ENCODE data around the gene TPTE. TPM values are rescaled to one million over a fixed set of nuclear protein-coding genes. Genes with fewer than 3 reads are reported as not detected.
"Not testable (repeated sequence)": the region's sequence is repeated elsewhere in the genome, so short reads cannot be mapped to it uniquely, and the experiment has no call there.

The TPTE gene
- total RNA-seq, 1 experiment from 2014 or later: not detected

DNA sequence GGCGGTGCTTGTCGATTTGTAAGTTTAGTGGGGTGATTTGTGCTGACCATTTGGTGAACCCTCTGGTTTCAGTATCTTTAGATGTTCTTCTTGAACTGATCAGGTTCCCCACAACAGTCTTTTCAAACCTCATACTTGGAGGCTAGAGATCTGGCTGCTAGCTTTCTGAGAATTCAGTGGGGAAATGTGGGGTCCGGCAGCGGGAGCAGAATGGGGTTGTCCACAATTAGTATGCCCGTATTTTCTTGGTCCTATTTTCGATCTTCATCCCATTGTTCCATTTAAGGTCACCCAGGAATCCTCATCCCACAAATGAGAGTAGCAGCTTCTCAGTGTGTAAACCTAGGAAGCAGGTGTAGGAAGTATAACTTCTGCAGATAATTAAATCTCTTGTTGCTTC lies 10.3 kb upstream of the TPTE start:
- no TSS peak for BruUV-seq (replicated peaks)
- Histone ChIP-seq H3K36me3 (ENCODE audit: control insufficient read depth, insufficient read depth, low read length) (no peaks in the 10 kb centered on the region), H3K4me1 (no peaks in the 10 kb centered on the region), H3K9me3 (no peaks in the 10 kb centered on the region), H3K4me3 (ENCODE audit: low read depth, low read length) (no peak overlapping the region), H3K27me3 (replicated peaks; ENCODE audit: control insufficient read depth, insufficient read depth, low read length) (no peaks in the 10 kb centered on the region)
- TF ChIP-seq, protein P1, sequence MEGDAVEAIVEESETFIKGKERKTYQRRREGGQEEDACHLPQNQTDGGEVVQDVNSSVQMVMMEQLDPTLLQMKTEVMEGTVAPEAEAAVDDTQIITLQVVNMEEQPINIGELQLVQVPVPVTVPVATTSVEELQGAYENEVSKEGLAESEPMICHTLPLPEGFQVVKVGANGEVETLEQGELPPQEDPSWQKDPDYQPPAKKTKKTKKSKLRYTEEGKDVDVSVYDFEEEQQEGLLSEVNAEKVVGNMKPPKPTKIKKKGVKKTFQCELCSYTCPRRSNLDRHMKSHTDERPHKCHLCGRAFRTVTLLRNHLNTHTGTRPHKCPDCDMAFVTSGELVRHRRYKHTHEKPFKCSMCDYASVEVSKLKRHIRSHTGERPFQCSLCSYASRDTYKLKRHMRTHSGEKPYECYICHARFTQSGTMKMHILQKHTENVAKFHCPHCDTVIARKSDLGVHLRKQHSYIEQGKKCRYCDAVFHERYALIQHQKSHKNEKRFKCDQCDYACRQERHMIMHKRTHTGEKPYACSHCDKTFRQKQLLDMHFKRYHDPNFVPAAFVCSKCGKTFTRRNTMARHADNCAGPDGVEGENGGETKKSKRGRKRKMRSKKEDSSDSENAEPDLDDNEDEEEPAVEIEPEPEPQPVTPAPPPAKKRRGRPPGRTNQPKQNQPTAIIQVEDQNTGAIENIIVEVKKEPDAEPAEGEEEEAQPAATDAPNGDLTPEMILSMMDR (IDR thresholded peaks at IDR 0.05; ENCODE audit: insufficient read depth in 1 of 2, low read depth in 1 of 2, low read length in 1 of 2, severe bottlenecking in 1 of 2, unreplicated experiment in 1 of 2): no peak
- H3K4me1 Mint-ChIP-seq (ENCODE audit: low read depth, unreplicated experiment): no peaks in the 10 kb centered on the region
- H3K27ac Mint-ChIP-seq (ENCODE audit: unreplicated experiment): no peak overlapping the region
- no peak for DNase-seq
- no peak overlapping the region for H3K4me3 Mint-ChIP-seq (ENCODE audit: unreplicated experiment)
- no peaks in the 10 kb centered on the region for H3K27me3 Mint-ChIP-seq (ENCODE audit: insufficient read depth, unreplicated experiment)
- ChIA-PET CTCF (no interaction called here), POLR2A (no interaction called here)
- H3K36me3 Mint-ChIP-seq (ENCODE audit: insufficient read depth, unreplicated experiment): no peaks in the 10 kb centered on the region
- intact Hi-C loops (cut with micrococcal nuclease; ENCODE audit: unreplicated experiment): no loop called here
- peaks cover 11% of the 10 kb centered on the region for H3K9me3 Mint-ChIP-seq (ENCODE audit: unreplicated experiment)

DNA sequence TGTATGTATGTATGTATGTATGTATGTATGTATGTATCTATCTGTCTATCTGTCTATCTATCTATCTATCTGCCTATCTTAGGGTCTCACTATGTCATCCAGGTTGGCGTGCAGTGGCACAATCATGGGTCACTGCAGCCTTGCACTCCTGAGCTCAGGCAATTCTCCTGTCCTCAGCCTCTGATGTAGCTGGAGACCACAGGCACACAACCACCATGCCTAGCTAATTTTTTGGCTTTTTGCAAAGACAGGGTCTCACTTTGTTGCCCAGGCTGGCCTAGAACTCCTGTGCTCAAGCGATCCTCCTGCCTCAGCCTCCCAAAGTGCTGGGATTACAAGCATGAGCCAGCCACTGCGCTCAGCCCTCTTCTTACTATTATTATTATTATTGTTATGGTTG lies 4.5 kb upstream of the TPTE start:
- H3K27me3 Mint-ChIP-seq (ENCODE audit: insufficient read depth, unreplicated experiment); H3K4me3 ChIP-seq (ENCODE audit: low read depth, low read length); H3K36me3 ChIP-seq (ENCODE audit: control insufficient read depth, insufficient read depth, low read length); BruUV-seq (replicated peaks); CTCF ChIA-PET; POLR2A ChIA-PET; H3K4me1 ChIP-seq; H3K27me3 ChIP-seq (replicated peaks; ENCODE audit: control insufficient read depth, insufficient read depth, low read length); DNase-seq; H3K9me3 ChIP-seq; H3K27ac Mint-ChIP-seq (ENCODE audit: unreplicated experiment); intact Hi-C loops (cut with micrococcal nuclease; ENCODE audit: unreplicated experiment); H3K36me3 Mint-ChIP-seq (ENCODE audit: insufficient read depth, unreplicated experiment); H3K4me3 Mint-ChIP-seq (ENCODE audit: unreplicated experiment); H3K4me1 Mint-ChIP-seq (ENCODE audit: low read depth, unreplicated experiment): not testable (repeated sequence)
- H3K9me3 Mint-ChIP-seq (ENCODE audit: unreplicated experiment): peaks cover 34% of the 10 kb centered on the region

DNA sequence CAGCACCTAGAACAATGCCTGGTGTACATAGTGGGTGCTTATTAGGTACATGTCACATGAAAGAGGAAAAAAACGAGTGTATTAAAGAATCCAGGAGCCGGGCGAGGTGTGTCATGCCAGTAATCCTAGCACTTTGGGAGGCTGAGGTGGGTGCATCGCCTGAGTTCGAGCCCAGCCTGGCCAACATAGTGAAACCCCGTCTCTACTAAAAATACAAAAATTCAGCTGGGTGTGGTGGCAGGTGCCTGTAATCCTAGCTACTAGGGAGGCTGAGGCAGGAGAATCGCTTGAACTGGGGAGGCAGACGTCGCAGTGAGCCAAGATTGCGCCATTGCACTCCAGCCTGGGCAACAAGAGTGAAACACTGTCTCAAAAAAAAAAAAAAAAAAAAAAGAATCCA lies 3.5 kb upstream of the TPTE start:
- H3K27me3 Mint-ChIP-seq (ENCODE audit: insufficient read depth, unreplicated experiment); CTCF ChIA-PET: not testable (repeated sequence)

DNA sequence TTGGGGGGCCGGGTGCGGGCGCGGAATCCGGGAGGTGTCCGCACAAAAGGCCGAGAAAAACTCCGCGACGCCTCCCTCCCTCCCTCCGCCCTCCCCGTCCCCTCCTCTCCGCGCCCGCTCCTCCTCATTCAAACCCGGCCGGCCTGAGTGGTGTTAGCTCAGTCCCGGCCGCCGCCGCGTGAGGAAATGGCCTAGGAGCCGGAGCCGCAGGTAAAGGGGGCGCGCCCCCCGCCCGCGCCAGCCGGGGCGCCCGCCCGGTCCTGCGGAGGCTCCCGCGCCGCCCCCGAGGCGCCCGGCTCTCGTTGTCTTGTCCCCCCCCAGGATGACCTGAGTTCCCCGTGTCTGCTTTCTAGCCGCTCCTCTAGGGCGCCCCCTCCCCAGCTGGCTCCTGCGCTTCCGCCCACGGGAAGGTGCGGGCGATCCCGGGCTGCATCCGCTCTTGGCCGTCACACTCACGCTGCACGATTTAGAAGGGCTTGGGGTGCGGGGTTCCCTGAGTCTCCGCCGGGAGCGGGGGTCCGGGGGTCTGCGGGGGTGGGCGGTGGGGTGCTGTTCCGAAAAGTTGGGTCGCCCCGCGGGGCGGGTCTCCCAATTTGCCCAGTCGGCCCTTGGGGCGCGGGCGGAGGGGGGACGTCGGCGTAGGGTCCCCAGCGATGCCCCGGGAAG lies 585 bp downstream of the TPTE start:
- DNase-seq; H3K9me3 ChIP-seq; H3K4me1 Mint-ChIP-seq (ENCODE audit: low read depth, unreplicated experiment); H3K4me3 ChIP-seq (ENCODE audit: low read depth, low read length); H3K4me1 ChIP-seq; BruUV-seq (replicated peaks); H3K27me3 Mint-ChIP-seq (ENCODE audit: insufficient read depth, unreplicated experiment); POLR2A ChIA-PET; H3K27ac Mint-ChIP-seq (ENCODE audit: unreplicated experiment); H3K4me3 Mint-ChIP-seq (ENCODE audit: unreplicated experiment); intact Hi-C loops (cut with micrococcal nuclease; ENCODE audit: unreplicated experiment); CTCF ChIA-PET; H3K36me3 ChIP-seq (ENCODE audit: control insufficient read depth, insufficient read depth, low read length); H3K27me3 ChIP-seq (replicated peaks; ENCODE audit: control insufficient read depth, insufficient read depth, low read length); H3K36me3 Mint-ChIP-seq (ENCODE audit: insufficient read depth, unreplicated experiment): not testable (repeated sequence)
- H3K9me3 Mint-ChIP-seq (ENCODE audit: unreplicated experiment): peaks cover 23% of the 10 kb centered on the region

More for the DNA sequence above, 3.5 kb upstream of the TPTE start:
- H3K4me1 Mint-ChIP-seq (ENCODE audit: low read depth, unreplicated experiment); BruUV-seq (replicated peaks); H3K27ac Mint-ChIP-seq (ENCODE audit: unreplicated experiment); H3K36me3 ChIP-seq (ENCODE audit: control insufficient read depth, insufficient read depth, low read length); intact Hi-C loops (cut with micrococcal nuclease; ENCODE audit: unreplicated experiment); H3K9me3 ChIP-seq; H3K36me3 Mint-ChIP-seq (ENCODE audit: insufficient read depth, unreplicated experiment); POLR2A ChIA-PET; H3K4me3 Mint-ChIP-seq (ENCODE audit: unreplicated experiment); H3K4me1 ChIP-seq; H3K27me3 ChIP-seq (replicated peaks; ENCODE audit: control insufficient read depth, insufficient read depth, low read length); DNase-seq; H3K4me3 ChIP-seq (ENCODE audit: low read depth, low read length): not testable (repeated sequence)
- H3K9me3 Mint-ChIP-seq (ENCODE audit: unreplicated experiment): peaks cover 32% of the 10 kb centered on the region
